ENCODE measurements around the gene ZFP36L2. TPM values are rescaled to one million over a fixed set of nuclear protein-coding genes. Genes with fewer than 3 reads are reported as not detected.

Gene ZFP36L2
- total RNA-seq, 4 donors from 2014 or later = 50.9 to 83.2 (median 73.4) TPM

- Histone ChIP-seq H3K4me3 (no peak overlapping the region), H3K4me1 (peaks cover 0 to 24% (median 11%) of the 10 kb centered on the region in 3 donors), H3K27ac (peak overlapping the region; percentile 1 to 79 (median 72)), H3K27me3 (no peaks in the 10 kb centered on the region), H3K9me3 (peaks cover 0 to 26% (median 0%) of the 10 kb centered on the region in 3 donors), H3K36me3 (no peaks in the 10 kb centered on the region)
- 19 to 53% methylated on average over 9 to 14 of the region's 18 CpGs for WGBS, 2 donors (ENCODE audit: low coverage in 1 of 2)
- peak; percentile 48 for TF ChIP-seq POLR2AphosphoS5 (IDR thresholded peaks at IDR 0.05)
- TF ChIP-seq EP300 (IDR thresholded peaks at IDR 0.05) = no peak
- TF ChIP-seq, protein P1, sequence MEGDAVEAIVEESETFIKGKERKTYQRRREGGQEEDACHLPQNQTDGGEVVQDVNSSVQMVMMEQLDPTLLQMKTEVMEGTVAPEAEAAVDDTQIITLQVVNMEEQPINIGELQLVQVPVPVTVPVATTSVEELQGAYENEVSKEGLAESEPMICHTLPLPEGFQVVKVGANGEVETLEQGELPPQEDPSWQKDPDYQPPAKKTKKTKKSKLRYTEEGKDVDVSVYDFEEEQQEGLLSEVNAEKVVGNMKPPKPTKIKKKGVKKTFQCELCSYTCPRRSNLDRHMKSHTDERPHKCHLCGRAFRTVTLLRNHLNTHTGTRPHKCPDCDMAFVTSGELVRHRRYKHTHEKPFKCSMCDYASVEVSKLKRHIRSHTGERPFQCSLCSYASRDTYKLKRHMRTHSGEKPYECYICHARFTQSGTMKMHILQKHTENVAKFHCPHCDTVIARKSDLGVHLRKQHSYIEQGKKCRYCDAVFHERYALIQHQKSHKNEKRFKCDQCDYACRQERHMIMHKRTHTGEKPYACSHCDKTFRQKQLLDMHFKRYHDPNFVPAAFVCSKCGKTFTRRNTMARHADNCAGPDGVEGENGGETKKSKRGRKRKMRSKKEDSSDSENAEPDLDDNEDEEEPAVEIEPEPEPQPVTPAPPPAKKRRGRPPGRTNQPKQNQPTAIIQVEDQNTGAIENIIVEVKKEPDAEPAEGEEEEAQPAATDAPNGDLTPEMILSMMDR (IDR thresholded peaks at IDR 0.05) = no peak
- TF ChIP-seq POLR2A (IDR thresholded peaks at IDR 0.05) = no peak
- ATAC-seq = peak; percentile 96
These were observed 47.5 kb downstream of the ZFP36L2 start for GRCh38 chr2:43178602-43179542.

DNA sequence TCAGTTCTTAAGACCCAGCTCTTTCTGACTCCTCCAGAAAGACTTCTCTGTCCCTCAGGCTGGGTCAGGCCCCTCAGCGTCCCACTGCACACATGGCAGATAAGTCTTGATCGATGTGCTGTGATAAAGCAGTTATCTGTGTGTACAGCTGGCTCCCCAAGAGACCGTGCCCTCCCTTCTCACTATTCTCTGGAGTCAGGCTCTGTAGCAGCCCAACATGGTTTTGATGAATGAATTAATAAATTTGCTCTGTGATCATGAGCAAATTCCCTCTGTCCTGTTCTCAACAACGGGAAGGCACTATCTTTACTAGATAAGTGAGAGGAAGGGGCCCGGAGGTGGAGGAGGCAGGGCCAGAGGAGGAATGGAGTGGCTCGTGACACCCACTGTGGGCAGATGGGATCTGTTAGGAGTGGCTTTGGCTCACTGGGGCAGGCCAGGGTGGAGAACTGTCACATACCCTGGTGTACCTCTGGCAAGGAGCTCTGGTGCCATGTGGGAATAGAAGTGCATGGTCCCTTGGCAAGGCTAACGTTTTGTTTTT lies 48.3 kb downstream of the ZFP36L2 start:
- peaks cover 0 to 27% (median 0%) of the 10 kb centered on the region in 3 donors for H3K9me3 ChIP-seq
- H3K27me3 ChIP-seq = no peaks in the 10 kb centered on the region
- WGBS, 2 donors (ENCODE audit: low coverage in 1 of 2) = 47 to 71% methylated on average over 3 of the region's 7 CpGs
- ATAC-seq = no peak
- no peak for TF ChIP-seq POLR2A (IDR thresholded peaks at IDR 0.05)
- no peak for TF ChIP-seq POLR2AphosphoS5 (IDR thresholded peaks at IDR 0.05)
- peaks cover 0 to 24% (median 11%) of the 10 kb centered on the region in 3 donors for H3K4me1 ChIP-seq
- H3K27ac ChIP-seq = peak overlapping the region in 3 of 4 donors; percentile 70 to 79 (median 75)
- no peak overlapping the region for H3K4me3 ChIP-seq
- no peaks in the 10 kb centered on the region for H3K36me3 ChIP-seq

GRCh38 chr2:43176449-43176848 lies 50.0 kb downstream of the ZFP36L2 start:
- no peaks in the 10 kb centered on the region for H3K36me3 ChIP-seq
- TF ChIP-seq POLR2AphosphoS5 (IDR thresholded peaks at IDR 0.05) (no peak), EP300 (IDR thresholded peaks at IDR 0.05) (no peak), POLR2A (IDR thresholded peaks at IDR 0.05) (no peak)
- TF ChIP-seq, protein P1 (IDR thresholded peaks at IDR 0.05) = no peak
- H3K27ac ChIP-seq = no peak overlapping the region
- no peak for ATAC-seq
- no peak overlapping the region for H3K4me3 ChIP-seq
- WGBS, 2 donors (ENCODE audit: low coverage in 1 of 2) = 100% methylated on average over 1 of the region's 1 CpG
- no peaks in the 10 kb centered on the region for H3K27me3 ChIP-seq
- peaks cover 0 to 24% (median 11%) of the 10 kb centered on the region in 3 donors for H3K4me1 ChIP-seq
- H3K9me3 ChIP-seq = peaks cover 0 to 27% (median 0%) of the 10 kb centered on the region in 3 donors

- H3K27me3 ChIP-seq = no peaks in the 10 kb centered on the region
- WGBS, 2 donors (ENCODE audit: low coverage in 1 of 2) = 83 to 100% methylated on average over 3 to 7 of the region's 9 CpGs
- TF ChIP-seq POLR2AphosphoS5 (IDR thresholded peaks at IDR 0.05) = no peak
- TF ChIP-seq, protein P1 (IDR thresholded peaks at IDR 0.05) = no peak
- no peak for TF ChIP-seq POLR2A (IDR thresholded peaks at IDR 0.05)
- no peak for TF ChIP-seq EP300 (IDR thresholded peaks at IDR 0.05)
- H3K4me3 ChIP-seq = no peak overlapping the region
- H3K9me3 ChIP-seq = peaks cover 0 to 27% (median 0%) of the 10 kb centered on the region in 3 donors
- no peaks in the 10 kb centered on the region for H3K36me3 ChIP-seq
- H3K27ac ChIP-seq = peak overlapping the region in 1 of 4 donors; percentile 50
- ATAC-seq = no peak
- H3K4me1 ChIP-seq = peaks cover 0 to 27% (median 11%) of the 10 kb centered on the region in 3 donors
These were observed 50.5 kb downstream of the ZFP36L2 start for GRCh38 chr2:43175876-43176275.

DNA sequence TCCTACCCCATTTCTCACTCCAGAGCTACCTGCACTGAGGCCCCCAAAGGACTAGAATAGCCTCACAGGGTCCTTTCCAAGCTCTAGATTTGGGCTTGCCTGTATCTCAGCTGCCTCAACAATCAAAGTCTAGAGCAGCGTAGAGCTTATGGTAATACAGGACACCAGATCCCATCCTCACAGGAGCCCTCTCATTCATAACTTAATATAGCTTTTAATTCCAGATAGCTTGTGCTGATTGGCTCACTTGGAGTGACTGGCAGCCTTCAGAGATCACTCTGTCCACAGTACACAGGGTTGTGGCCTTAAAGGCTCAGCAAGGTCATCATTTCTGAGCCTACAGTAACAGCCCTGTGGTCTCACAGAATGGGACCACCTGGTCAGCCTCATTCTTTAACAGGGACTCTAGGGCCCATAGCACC lies 51.4 kb downstream of the ZFP36L2 start:
- Histone ChIP-seq H3K27me3 (no peaks in the 10 kb centered on the region), H3K4me3 (no peak overlapping the region), H3K36me3 (no peaks in the 10 kb centered on the region), H3K9me3 (peaks cover 0 to 27% (median 0%) of the 10 kb centered on the region in 3 donors), H3K27ac (peak overlapping the region in 3 of 4 donors; percentile 33 to 50 (median 41)), H3K4me1 (peaks cover 0 to 34% (median 11%) of the 10 kb centered on the region in 3 donors)
- ATAC-seq = no peak
- TF ChIP-seq, protein P1 (IDR thresholded peaks at IDR 0.05) = no peak
- TF ChIP-seq POLR2A (IDR thresholded peaks at IDR 0.05) = no peak
- no peak for TF ChIP-seq POLR2AphosphoS5 (IDR thresholded peaks at IDR 0.05)
- no peak for TF ChIP-seq EP300 (IDR thresholded peaks at IDR 0.05)
- 13% methylated on average over 1 of the region's 1 CpG; no CpG with 5 or more reads in 1 of the 2 donors for WGBS, 2 donors (ENCODE audit: low coverage in 1 of 2)

Data from gastroesophageal sphincter (tissue), 4 donors.